Large intestine (tissue), 3 donors: ENCODE results near the gene BICD1. TPM values are rescaled to one million over a fixed set of nuclear protein-coding genes. Genes with fewer than 3 reads are reported as not detected.
"Not testable (repeated sequence)": the region's sequence is repeated elsewhere in the genome, so short reads cannot be mapped to it uniquely, and the experiment has no call there.

Experiments
- DNase-seq, 2 donors: peaks; one replicate each; pipeline versions ENCODE4 v3.0.0 to v3.0.0-alpha.2; 2013
- H3K27ac ChIP-seq: one replicate; pipeline ENCODE4 v1.5.1; 2013; ENCODE audit warnings: low read length
- H3K27me3 ChIP-seq: 2 replicates; pipeline ENCODE4 v1.6.1; 2013; ENCODE audit warnings: low read length; ENCODE audit not compliant: control insufficient read depth, insufficient read depth
- H3K36me3 ChIP-seq: 2 replicates; pipeline ENCODE4 v1.6.1; 2013; ENCODE audit warnings: low read length; ENCODE audit not compliant: control insufficient read depth, insufficient read depth
- H3K4me1 ChIP-seq: one replicate; pipeline ENCODE4 v1.6.1; 2013; ENCODE audit warnings: low read length; ENCODE audit not compliant: control insufficient read depth, insufficient read depth
- H3K4me3 ChIP-seq: one replicate; pipeline ENCODE4 v1.5.1; 2013; ENCODE audit warnings: low read length
- H3K9me3 ChIP-seq: one replicate; pipeline ENCODE4 v1.6.1; 2013; ENCODE audit warnings: mild to moderate bottlenecking, low read depth, low read length, moderate library complexity; ENCODE audit not compliant: control insufficient read depth
- WGBS: methylation state at CpG from one replicate; pipeline ENCODE4 v1.1.5; 2013; ENCODE audit warnings: low lambda C conversion rate; ENCODE audit not compliant: insufficient coverage; 5-methylcytosine and 5-hydroxymethylcytosine counted together
- polyA plus RNA-seq: library from polyadenylated mRNA; unstranded; fragments of 120-200 nt; gene quantifications from one replicate; pipeline ENCODE4 v1.2.1, GENCODE V29; 2013

The BICD1 gene
- polyA plus RNA-seq, 1 donor: 15.4 TPM

GRCh38 chr12:32273063-32273522 lies 166.4 kb downstream of the BICD1 start:
- no peaks in the 10 kb centered on the region for H3K9me3 ChIP-seq
- peak overlapping the region; percentile 4 for H3K27ac ChIP-seq
- H3K36me3 ChIP-seq: no peaks in the 10 kb centered on the region
- H3K4me1 ChIP-seq: peaks cover 20% of the 10 kb centered on the region
- no peak overlapping the region for H3K4me3 ChIP-seq
- no CpG with 5 or more reads among the region's 4 CpGs for WGBS
- H3K27me3 ChIP-seq: no peaks in the 10 kb centered on the region
- peak in 1 of 2 donors; percentile 20 for DNase-seq

- no peaks in the 10 kb centered on the region for H3K9me3 ChIP-seq
- no peaks in the 10 kb centered on the region for H3K36me3 ChIP-seq
- H3K27ac ChIP-seq: peak overlapping the region; percentile 4
- no peaks in the 10 kb centered on the region for H3K27me3 ChIP-seq
- H3K4me3 ChIP-seq: no peak overlapping the region
- WGBS: no CpG with 5 or more reads among the region's 7 CpGs
- peaks cover 20% of the 10 kb centered on the region for H3K4me1 ChIP-seq
- DNase-seq: peak in 1 of 2 donors; percentile 58
Measured at GRCh38 chr12:32273712-32274111, 167.1 kb downstream of the BICD1 start.

GRCh38 chr12:32274665-32275064 lies 168.0 kb downstream of the BICD1 start:
- no peak overlapping the region for H3K4me3 ChIP-seq
- H3K4me1 ChIP-seq: peaks cover 20% of the 10 kb centered on the region
- no peaks in the 10 kb centered on the region for H3K9me3 ChIP-seq
- WGBS: no CpG with 5 or more reads among the region's 2 CpGs
- no peaks in the 10 kb centered on the region for H3K36me3 ChIP-seq
- no peaks in the 10 kb centered on the region for H3K27me3 ChIP-seq
- no peak for DNase-seq
- H3K27ac ChIP-seq: no peak overlapping the region

- WGBS: no CpG with 5 or more reads among the region's 17 CpGs
- H3K9me3 ChIP-seq, H3K27ac ChIP-seq, H3K4me3 ChIP-seq, H3K27me3 ChIP-seq, DNase-seq, H3K36me3 ChIP-seq: not testable (repeated sequence)
- H3K4me1 ChIP-seq: peaks cover 21% of the 10 kb centered on the region
Measured at GRCh38 chr12:32275520-32275919, 168.9 kb downstream of the BICD1 start.

GRCh38 chr12:32277774-32278173 lies 171.1 kb downstream of the BICD1 start:
- peaks cover 15% of the 10 kb centered on the region for H3K4me1 ChIP-seq
- H3K27ac ChIP-seq: no peak overlapping the region
- no peak overlapping the region for H3K4me3 ChIP-seq
- H3K36me3 ChIP-seq: no peaks in the 10 kb centered on the region
- no peaks in the 10 kb centered on the region for H3K27me3 ChIP-seq
- no peak for DNase-seq
- no peaks in the 10 kb centered on the region for H3K9me3 ChIP-seq
- WGBS: 91% methylated on average over 1 of the region's 2 CpGs

GRCh38 chr12:32281098-32281497 lies 174.5 kb downstream of the BICD1 start:
- H3K4me1 ChIP-seq: peaks cover 6% of the 10 kb centered on the region
- WGBS: 13% methylated on average over 1 of the region's 3 CpGs
- peak in 1 of 2 donors; percentile 31 for DNase-seq
- H3K27ac ChIP-seq: no peak overlapping the region
- no peaks in the 10 kb centered on the region for H3K27me3 ChIP-seq
- no peak overlapping the region for H3K4me3 ChIP-seq
- no peaks in the 10 kb centered on the region for H3K9me3 ChIP-seq
- no peaks in the 10 kb centered on the region for H3K36me3 ChIP-seq

- Histone ChIP-seq H3K27me3 (no peaks in the 10 kb centered on the region), H3K36me3 (no peaks in the 10 kb centered on the region), H3K9me3 (no peaks in the 10 kb centered on the region), H3K4me3 (no peak overlapping the region), H3K4me1 (peaks cover 6% of the 10 kb centered on the region), H3K27ac (no peak overlapping the region)
- DNase-seq: no peak
- WGBS: 60% methylated on average over 4 of the region's 9 CpGs
Measured at GRCh38 chr12:32284561-32284960, 177.9 kb downstream of the BICD1 start.

GRCh38 chr12:32285021-32285420 lies 178.4 kb downstream of the BICD1 start:
- Histone ChIP-seq H3K27ac (no peak overlapping the region), H3K36me3 (no peaks in the 10 kb centered on the region), H3K4me3 (no peak overlapping the region), H3K27me3 (no peaks in the 10 kb centered on the region), H3K4me1 (peaks cover 6% of the 10 kb centered on the region), H3K9me3 (no peaks in the 10 kb centered on the region)
- no peak for DNase-seq
- WGBS: no CpG with 5 or more reads among the region's 2 CpGs

GRCh38 chr12:32285489-32285888 lies 178.8 kb downstream of the BICD1 start:
- no peaks in the 10 kb centered on the region for H3K9me3 ChIP-seq
- no peak for DNase-seq
- H3K27me3 ChIP-seq: no peaks in the 10 kb centered on the region
- no peak overlapping the region for H3K27ac ChIP-seq
- H3K4me3 ChIP-seq: no peak overlapping the region
- H3K4me1 ChIP-seq: peaks cover 5% of the 10 kb centered on the region
- 60% methylated on average over 1 of the region's 2 CpGs for WGBS
- no peaks in the 10 kb centered on the region for H3K36me3 ChIP-seq

GRCh38 chr12:32290411-32290810 lies 183.8 kb downstream of the BICD1 start:
- Histone ChIP-seq H3K9me3 (no peaks in the 10 kb centered on the region), H3K27ac (no peak overlapping the region), H3K36me3 (no peaks in the 10 kb centered on the region), H3K4me1 (no peaks in the 10 kb centered on the region), H3K4me3 (no peak overlapping the region), H3K27me3 (no peaks in the 10 kb centered on the region)
- no peak for DNase-seq

GRCh38 chr12:32292151-32292550 lies 185.5 kb downstream of the BICD1 start:
- 100% methylated on average over 1 of the region's 4 CpGs for WGBS
- Histone ChIP-seq H3K27me3 (no peaks in the 10 kb centered on the region), H3K4me3 (no peak overlapping the region)

More at GRCh38 chr12:32292151-32292550, 185.5 kb downstream of the BICD1 start:
- Histone ChIP-seq H3K27ac (no peak overlapping the region), H3K4me1 (peaks cover 5% of the 10 kb centered on the region), H3K9me3 (no peaks in the 10 kb centered on the region), H3K36me3 (no peaks in the 10 kb centered on the region)
- no peak for DNase-seq
